Amniotic stem cell (primary cell): ENCODE measurements around the gene PHACTR2.

Source experiments
- DNase-seq: peaks from one replicate; lab custom pipeline; 2025; lab: John Stamatoyannopoulos, UW

Gene PHACTR2

DNA sequence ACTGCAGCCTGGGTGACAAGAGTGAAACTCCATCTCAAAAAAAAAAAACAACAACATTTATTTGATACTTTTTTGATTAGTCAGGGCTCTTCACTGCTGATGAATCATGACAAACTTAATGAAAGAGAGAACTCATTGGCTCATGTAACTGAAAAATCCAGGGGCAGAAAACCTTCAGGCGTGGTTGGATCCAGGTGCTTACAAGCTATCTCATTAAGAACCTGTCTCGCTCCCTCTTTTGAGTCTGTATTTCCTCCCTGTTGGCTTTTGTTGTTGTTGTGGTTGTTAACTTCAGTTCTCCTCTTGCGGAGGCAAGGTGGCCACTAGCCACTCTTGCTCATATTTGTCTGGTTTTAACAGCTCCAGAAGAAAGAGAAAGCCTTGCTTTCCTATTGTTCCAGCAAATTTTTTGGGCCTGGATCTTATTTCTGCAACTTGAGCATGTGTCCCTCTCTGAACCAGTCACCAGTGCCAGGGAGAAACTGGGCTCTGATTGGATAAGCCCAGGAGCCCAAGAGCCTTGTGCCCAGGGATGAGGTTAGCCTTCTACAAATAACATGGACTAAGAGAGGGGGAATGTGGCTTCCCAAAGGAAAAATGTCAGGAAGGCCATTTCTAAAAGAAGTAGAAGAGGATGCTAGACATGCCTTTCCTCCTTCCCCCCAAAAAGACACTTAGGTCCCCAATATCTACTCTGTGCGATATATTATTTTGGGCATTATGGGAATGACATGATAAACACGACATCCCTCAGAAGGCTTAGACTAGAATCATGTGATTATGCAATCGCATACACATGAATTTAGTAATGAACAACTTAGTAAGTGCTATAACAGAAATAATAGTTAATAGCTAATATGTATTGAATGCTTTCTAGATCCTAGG lies 64.5 kb downstream of the PHACTR2 start:
- no peak for DNase-seq

DNA sequence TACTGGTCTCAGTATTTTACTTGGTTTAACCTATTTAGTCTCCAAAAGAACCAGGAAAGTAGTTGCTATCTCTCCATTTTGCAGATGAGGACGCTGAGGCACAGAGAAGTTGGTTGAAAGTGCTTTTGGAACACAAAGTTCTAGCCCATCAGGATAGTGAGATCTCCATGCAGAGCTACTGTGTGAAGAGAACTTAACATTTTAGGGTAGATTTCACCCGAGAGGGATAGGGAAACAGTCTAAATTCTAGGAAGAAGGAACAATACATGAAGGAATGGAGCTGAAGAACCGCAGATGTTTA lies 65.1 kb downstream of the PHACTR2 start:
- no peak for DNase-seq

DNA sequence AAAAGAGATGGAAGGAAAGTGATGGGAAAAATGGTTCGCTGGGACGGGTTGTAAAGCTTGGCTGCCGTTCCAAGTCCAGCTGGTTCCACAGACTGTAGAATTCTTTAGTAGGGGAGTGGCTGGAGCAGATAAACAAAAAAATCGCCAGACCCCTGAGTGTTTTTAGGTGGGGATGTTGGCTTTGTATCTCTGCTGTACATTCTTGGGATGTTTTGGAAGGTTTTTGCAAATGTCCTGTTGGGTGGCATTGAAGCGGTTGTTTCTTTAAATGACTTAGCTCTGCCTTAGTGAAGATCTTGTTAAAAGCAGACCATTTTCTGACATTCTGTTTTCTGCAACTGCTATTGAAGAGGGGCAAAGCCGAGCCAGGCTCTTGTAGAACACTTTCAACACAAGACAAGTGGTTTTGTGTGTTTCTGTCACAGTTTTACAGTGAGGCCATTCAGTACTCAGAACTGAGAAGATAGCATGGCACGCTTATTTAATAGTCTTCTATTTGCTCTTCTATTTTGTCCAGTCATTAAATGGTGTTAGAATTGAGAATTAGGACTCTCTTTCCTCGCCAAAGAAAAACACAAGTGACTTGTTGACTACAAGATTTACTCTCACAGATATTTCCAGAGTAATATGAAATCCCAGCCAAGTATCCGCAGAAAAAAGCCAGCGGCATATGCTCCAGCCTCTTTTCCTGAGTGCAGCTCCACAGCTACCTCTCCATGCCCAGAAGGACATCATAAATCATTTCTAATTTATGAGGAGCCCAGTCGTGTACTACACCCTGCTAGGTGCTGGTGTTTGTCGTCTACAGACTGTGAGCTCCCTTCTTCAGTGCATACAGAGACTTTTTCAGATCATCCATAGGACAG lies 65.8 kb downstream of the PHACTR2 start:
- DNase-seq = no peak

DNA sequence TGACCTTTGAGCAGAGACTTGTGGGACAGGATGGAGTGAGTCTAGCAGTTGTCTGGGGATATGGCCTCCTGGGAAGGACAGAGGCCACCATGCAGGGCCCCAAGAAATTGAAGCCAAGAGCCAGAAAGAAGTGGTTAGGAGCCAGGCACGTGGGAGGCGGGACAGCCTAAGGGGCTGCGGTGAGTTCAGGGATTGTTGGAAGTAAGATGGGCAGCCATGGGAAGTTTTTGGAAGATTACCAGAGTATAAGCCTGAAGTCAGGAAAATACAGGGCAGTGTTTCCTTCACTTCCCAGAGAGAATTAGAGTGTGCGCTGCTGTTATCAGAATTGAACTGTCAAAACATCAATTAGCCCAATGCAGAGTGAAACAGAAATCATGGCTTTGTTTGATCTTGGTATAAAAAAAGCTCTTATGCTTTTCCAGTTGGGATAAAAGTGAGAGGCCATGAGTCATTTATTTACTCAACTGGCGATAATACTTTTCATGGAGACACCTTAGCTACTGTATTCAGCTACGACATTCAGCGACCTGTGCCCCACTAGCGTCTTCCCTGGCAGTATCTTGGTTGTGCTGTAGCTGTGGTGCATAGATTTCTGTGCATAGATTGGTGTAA lies 66.9 kb downstream of the PHACTR2 start:
- DNase-seq = no peak

DNA sequence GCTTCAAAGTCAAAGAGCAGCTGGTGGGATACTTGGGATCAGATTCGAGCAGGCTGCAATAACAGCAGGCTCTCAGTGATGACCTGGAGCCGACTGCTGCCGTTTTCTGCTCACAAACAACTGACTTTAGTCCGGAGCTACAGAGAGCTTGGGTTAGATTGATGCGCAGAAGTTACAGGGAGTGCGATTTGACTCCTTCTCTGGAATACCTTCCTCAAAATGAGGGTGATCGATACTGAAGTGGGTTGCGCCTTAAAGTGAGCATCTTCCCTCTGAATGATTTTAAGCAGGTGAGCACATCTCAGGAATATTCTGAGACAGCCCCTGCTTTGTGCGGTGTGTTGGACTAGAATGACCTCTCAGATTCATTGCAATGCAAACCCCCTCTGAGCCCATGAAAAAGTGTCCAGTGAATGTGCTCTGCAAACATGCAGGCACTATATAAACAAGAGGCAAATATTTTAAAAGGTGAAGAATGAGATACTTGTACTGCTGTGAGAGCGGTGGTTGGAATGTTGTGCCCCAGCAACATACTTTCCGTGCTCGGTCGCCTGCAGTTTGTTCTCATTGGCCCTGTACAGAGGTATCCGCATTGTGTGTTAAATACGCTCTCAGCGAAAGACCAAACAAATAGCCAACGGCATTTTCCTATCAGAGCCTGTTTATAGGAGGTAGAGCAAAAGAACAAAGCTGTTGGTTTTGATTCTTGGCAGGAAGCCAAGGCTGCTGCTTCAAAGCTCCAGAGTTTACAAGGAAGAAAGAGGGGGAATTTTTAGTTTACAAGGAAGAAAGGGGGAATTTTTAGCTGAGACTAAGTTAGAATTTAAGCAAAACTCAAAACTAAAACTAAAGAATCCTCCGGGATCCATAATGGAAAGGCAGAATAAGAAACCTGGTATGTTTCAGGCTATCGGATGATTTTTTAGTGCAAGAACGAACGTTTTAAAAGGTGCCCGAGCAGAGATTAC lies 67.7 kb downstream of the PHACTR2 start:
- no peak for DNase-seq

DNA sequence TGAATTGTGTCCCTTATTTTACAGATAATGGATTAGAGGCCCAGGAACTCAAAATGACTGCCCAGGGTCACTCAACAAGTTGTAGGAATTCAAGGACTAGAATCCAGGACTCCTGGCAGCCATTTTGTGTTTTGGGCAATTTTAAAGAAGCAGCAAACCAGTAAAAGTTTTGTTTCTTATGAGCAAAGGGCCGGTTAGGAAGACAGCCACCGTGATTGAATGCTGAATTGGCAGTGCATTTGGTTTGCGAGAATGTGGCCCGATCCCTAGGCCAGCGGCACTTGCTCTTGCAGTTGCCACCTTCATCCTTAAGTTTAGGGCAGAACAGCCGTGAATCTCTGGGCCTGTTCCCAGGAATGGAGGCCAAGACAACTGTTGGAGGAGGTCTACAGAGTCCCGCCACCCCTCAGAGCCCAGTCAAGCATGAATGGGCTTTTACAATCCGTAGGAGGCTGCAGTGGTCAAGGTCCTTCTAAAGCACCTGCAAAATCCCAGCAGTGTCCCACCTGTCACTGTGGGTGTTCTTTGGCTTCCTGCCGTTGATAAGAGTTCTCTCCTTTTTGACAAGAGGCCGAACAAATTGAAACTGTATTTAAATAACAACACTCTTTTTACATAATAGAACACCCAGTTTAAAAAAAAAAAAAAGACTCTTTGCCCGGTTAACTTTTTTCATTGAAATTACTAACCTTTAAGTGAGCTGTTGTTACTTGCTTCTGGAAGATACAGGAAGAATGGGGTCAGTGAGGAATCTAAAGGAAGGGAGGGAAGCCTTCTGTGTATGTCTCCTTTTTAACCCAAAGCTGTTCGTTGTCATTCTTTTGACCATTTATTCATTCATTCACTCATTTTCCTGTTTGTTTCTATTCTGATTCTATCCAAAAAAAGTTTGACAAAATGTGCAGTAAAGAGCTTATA lies 68.7 kb downstream of the PHACTR2 start:
- no peak for DNase-seq

DNA sequence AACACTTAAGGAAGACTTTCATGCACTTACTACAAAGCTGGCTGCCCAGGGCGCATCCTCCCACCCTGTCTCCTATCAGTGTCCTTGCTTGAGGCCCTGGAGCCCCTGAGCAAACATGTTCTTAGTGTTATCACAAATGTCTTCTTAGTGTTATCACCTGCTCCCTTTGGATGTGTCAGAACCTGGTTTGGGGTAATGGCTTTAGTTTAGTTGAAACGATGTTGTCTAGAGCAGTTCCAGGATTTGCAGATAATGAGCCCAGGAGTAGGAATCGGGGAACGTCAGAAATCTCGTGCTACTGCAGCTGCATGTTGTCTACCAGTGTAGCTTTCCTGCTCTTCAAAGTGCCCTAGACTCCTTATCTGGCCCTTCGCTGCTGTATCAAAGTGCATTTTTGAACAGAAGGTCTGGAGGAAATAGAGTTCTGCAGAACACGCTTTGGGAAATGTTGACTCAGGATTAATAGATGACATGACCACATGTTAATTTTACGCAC lies 69.6 kb downstream of the PHACTR2 start:
- DNase-seq = no peak

DNA sequence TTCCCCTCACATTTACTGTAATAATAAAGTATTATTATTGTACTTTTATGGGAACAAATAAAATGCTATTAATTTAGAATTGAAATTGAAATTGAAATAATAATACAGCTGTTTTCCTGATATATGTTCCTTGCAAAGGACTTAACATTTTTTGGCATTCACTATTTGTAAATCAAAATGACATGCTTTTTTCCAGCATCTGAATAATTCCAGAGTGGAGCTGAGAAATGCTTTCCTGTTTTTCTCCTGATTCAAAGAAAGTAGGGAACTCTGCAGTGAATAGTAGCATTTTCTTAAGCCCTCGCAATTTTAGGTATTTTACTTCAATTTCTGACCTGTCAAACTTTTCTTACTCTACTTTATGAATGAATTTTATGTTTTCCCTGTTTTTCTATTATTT lies 72.1 kb downstream of the PHACTR2 start:
- no peak for DNase-seq

DNA sequence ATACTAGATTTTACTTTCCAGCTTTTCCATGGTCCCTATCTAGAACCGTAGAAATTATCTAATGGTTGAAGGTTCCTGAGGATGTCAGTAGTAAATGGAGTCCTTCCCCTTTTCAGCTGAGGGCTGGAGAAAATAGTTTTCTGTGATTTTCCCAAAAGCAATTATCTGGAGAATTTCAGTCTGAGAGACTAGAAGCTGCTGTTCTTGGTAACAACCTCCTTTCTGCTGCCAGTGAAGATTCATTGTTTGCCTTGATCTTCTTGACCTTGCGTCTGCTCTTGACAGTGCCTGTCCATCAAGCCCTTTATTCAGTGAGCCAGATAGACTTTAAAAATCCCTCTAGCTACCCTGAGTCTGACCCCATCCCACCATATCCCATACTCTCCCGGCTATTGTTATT lies 73.1 kb downstream of the PHACTR2 start:
- no peak for DNase-seq

DNA sequence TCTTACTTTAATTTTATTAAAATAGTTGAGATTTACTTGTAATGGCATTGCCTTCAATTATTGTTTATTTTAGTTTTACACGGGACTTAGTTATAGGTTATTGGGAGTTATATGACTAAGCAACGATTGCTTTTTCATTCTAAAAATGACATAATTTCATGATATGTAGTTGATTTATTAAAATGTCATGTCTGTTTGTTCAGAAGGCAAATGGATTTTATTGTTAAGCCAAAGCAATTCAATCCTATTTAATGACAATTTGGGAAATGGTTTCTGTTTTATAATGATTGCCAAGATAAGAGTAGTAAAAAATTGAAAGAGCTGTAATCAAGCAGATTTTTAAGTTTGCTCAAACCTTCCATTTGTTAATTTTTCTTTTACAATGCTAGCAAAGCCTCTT lies 74.7 kb downstream of the PHACTR2 start:
- DNase-seq = no peak

DNA sequence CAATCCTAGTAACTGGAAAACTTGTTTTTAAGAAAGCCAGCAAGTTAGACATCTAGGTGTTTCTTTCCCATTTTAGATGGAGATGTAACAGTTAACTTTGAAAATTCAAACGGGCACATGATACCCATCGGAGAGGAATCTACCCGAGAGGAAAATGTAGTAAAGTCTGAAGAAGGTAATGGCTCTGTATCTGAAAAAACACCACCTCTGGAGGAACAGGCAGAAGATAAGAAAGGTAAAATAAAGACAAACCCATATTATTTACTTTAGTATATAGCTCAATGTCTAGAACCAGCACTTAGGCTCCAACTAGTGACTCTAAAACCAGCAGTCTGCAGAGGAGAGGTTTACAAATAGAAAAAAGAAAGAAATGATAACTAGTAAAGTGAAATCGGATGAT lies 75.9 kb downstream of the PHACTR2 start:
- no peak for DNase-seq

DNA sequence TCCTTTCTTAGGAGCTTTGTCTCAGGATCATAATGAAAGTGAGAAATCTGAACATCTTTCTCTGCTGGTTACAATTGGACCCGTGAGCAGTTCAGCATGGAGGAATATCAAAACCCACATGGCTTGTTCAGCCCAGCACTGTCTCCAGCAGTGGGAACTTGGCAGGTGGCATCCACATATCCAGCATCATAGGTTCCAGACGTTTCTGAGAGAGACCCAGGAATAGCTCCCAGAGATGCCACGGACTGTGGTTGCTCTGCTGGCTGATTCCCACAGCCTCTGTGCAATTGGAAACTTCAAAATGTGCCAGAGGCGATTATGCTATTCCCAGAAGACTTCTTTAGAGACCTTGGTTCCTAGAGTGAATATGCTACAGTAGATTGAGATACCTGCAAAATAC lies 76.4 kb downstream of the PHACTR2 start:
- no peak for DNase-seq

DNA sequence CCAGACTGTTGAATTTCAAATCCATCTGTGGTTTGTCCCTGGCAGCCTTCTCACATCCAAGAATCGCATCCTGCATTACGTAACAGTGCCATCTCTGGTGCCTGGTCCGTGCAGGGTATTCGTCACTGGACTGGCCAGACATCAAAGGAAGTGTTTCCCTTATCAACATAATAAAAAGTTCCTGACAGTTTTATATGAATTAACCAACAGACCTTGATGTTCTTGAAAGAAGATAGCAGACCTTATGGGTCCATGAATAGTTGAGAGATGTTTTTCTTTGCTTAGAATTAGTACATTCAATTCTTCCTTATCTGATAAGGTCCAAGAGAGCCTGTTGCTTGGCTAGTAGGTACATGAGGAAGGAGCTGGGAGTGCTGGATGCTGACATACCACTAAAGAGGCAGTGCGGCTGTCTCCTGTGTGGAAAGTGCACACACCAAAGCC lies 77.6 kb downstream of the PHACTR2 start:
- no peak for DNase-seq

DNA sequence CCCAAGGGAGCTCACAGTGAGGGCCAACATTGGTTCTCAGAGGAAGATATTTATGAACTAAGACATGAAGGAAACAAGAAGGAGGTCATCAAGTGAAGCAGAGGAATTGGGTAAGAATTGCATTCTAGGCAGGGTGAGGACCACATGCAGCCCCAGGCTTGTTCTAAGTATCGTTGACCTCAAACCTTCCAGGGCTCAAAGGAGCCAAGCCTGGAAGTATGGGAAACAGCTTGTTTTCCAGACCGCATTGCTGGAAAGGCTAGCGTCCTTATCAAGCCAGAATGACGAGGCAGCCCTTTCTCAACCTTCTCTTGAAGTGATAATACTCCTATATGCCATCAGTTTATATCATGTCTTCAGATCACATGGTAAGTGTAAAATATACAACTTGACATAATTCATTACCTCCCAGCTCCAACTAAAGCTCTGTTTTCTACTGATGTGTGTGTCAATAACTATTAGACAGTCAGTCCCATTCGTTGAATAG lies 79.6 kb downstream of the PHACTR2 start:
- DNase-seq = no peak

DNA sequence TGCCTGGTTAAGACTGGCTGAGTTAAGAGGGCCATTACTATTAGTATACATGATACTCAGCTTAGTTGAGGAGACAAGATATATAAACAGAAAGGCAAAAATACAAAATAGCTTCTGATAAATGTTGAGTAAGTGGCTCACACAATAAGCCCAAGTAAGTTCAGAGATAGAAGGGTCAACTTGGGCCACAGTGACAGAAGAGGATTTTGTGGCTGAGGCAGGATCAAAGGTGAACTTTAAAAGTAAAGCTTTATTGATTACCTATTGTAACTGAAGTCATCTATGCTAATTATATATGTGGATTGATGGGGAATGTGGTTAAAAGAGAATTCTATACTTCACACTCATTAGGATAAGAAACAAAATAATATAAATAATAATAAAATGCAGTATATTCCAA lies 80.8 kb downstream of the PHACTR2 start:
- no peak for DNase-seq

DNA sequence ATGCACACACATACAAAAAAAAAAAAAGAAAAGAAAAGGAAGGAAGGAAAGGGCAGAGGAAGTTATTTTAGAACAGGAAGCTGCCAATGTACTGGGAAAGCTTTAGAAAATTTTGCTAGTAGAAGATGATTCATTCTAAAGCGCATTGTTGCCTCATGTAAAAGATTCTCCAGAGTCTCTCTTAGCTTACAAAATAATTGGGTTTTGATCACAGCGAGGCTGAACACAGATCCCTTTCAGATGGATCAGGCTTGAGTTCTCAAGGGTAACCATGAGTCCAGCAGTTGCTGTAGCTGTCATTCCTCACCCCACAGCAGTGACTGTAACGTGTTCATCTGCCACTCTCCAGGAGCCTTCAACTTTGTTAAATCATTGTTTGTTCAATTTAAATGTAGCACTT lies 81.9 kb downstream of the PHACTR2 start:
- no peak for DNase-seq

DNA sequence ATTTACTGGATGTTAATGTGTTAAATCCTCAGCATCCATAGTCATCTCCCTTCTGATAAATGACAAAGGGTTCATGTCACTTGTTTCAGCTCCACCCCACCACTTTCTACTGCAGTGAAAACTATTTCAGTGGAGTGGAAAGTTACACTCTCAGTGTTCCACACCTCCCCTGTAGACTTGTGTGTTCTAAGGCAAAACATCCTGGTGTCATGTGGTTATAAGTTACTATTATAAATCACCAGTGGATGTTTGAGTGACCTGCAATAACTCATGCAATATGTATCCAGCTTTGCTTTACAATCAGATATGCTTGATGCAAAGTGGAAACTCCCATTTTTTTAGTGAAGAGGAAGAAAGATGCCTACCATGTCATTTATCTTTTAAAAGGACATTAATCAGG lies 83.3 kb downstream of the PHACTR2 start:
- DNase-seq = no peak

DNA sequence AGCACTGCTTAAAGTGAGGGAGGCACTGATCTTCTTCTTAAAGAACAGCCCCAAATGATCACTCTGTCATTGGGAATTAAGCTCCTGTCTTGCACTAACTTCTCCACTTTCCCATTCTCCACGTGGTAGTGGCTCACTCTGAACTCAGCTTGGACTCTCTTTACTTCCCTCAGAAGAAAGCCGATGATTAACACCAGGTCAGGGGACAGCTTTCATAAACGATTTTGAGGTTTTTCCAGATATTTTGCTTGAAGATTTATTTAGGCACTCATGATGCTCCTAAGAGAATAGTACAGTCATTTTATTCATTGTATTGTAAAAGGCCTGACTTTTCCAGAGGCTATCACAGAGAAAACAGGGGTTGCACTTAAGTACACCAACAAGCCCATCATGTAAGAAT lies 84.4 kb downstream of the PHACTR2 start:
- no peak for DNase-seq

DNA sequence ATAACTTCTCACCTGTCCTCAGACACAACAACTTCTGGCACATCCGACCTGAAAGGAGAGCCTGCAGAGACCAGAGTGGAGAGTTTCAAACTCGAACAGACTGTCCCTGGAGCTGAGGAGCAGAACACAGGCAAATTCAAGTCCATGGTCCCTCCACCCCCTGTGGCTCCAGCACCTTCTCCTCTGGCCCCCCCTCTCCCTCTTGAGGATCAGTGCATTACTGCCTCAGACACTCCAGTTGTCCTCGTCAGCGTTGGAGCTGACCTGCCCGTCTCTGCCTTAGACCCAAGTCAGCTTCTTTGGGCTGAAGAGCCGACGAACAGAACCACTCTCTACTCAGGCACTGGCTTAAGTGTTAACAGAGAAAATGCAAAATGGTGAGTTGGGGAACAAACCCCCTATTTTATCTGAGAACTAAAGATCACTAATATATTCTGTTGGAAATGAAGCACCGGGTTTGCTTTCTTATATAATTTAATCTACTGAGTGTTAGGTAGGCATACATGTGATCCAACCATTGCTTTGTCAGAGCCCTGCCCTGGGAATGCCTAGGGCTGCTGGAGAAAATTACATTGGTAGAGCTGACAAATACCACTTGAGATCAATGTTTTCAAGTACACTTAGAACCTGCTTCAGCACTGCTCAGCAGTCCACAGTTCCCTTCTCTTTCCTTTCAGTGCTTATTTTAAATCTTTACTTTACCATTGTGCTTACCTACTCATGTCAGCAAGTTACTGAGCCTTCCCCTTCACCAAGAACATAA lies 87.8 kb downstream of the PHACTR2 start:
- no peak for DNase-seq

DNA sequence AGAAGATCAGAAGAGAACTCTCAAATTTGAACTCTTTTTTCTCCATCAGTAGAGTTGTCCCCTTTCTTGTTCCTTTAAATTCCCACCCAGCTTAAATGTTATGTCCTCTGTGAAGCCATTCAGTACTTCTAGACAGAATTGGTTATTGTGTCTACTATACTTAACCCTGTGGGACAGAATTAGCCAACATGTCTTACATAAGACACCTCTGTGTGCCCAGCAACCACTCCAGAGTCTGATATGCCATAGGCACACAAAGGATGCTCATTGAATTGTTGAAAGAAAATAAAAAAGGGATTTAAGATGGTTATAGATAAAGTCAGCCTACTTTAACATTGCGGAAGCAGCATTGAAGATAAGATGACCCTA lies 88.4 kb downstream of the PHACTR2 start:
- no peak for DNase-seq
